CD14-positive monocyte (primary cell): ENCODE data around the gene DLGAP4. TPM values are rescaled to one million over a fixed set of nuclear protein-coding genes. Genes with fewer than 3 reads are reported as not detected.

Experiments used
- DNase-seq, 3 donors: peaks; one replicate each; pipeline ENCODE4 v3.0.0-alpha.2; 2011 to 2022
- H2AFZ ChIP-seq: 2 replicates; pipeline ENCODE4 v1.6.0; 2012; ENCODE audit warnings: mild to moderate bottlenecking, low read depth, low read length, inconsistent platforms; ENCODE audit not compliant: insufficient read depth, poor library complexity, severe bottlenecking
- H3K27ac ChIP-seq, 2 donors: 1 replicate in 1 of 2; 2 replicates in 1 of 2; pipeline ENCODE4 v1.5.1; 2012 to 2013; ENCODE audit warnings: low read length in 2 of 2, control low read depth in 1 of 2, inconsistent platforms in 1 of 2, low read depth in 1 of 2, mild to moderate bottlenecking in 1 of 2
- H3K27me3 ChIP-seq, 2 donors: one replicate each; pipeline versions ENCODE4 v1.6.0 to v1.6.1; 2011 to 2013; ENCODE audit warnings: low read length in 2 of 2; ENCODE audit not compliant: control insufficient read depth in 2 of 2, insufficient read depth in 2 of 2
- H3K36me3 ChIP-seq, 2 donors: replicated peaks in 1 of 2; 1 replicate in 1 of 2; 2 replicates in 1 of 2; pipeline versions ENCODE4 v1.5.1 to v1.6.1; 2012 to 2013; ENCODE audit warnings: low read length in 2 of 2, control low read depth in 1 of 2, inconsistent platforms in 1 of 2, mild to moderate bottlenecking in 1 of 2; ENCODE audit not compliant: insufficient read depth in 2 of 2, control insufficient read depth in 1 of 2
- H3K4me1 ChIP-seq, 2 donors: 1 replicate in 1 of 2; 2 replicates in 1 of 2; pipeline versions ENCODE4 v1.5.1 to v1.6.1; 2012 to 2013; ENCODE audit warnings: low read length in 2 of 2, control low read depth in 1 of 2, inconsistent platforms in 1 of 2, mild to moderate bottlenecking in 1 of 2, moderate library complexity in 1 of 2; ENCODE audit not compliant: insufficient read depth in 2 of 2, control insufficient read depth in 1 of 2
- H3K4me2 ChIP-seq: replicated peaks from 2 replicates; pipeline ENCODE3; 2012; ENCODE audit warnings: low read length, moderate library complexity, mild to moderate bottlenecking; ENCODE audit not compliant: poor library complexity, severe bottlenecking; ENCODE audit errors: extremely low read depth
- H3K4me3 ChIP-seq, 3 experiments: fragments of 200-600 bp in 1 of 3; sonication (generic) in 1 of 3; replicated peaks in 1 of 3; 1 replicate in 2 of 3; 2 replicates in 1 of 3; pipeline ENCODE4 v1.5.1; 2011 to 2013; ENCODE audit warnings: low read length in 3 of 3, mild to moderate bottlenecking in 3 of 3, control low read depth in 2 of 3, low read depth in 2 of 3, inconsistent platforms in 1 of 3, moderate library complexity in 1 of 3
- H3K79me2 ChIP-seq: 2 replicates; pipeline ENCODE4 v1.6.0; 2012; ENCODE audit warnings: mild to moderate bottlenecking, control low read depth, inconsistent platforms, low read length, moderate library complexity; ENCODE audit not compliant: insufficient read depth
- H3K9ac ChIP-seq: 2 replicates; pipeline ENCODE4 v1.6.0; 2017; ENCODE audit warnings: low read length, mild to moderate bottlenecking; ENCODE audit not compliant: insufficient read depth, poor library complexity, severe bottlenecking
- H3K9me3 ChIP-seq, 2 donors: replicated peaks in 1 of 2; 1 replicate in 1 of 2; 2 replicates in 1 of 2; pipeline versions ENCODE4 v1.5.1 to v1.6.1; 2012 to 2013; ENCODE audit warnings: low read length in 2 of 2, control low read depth in 1 of 2; ENCODE audit not compliant: control insufficient read depth in 1 of 2, insufficient read depth in 1 of 2
- H4K20me1 ChIP-seq: 2 replicates; pipeline ENCODE4 v1.6.0; 2012; ENCODE audit warnings: mild to moderate bottlenecking, low read length, control low read depth, moderate library complexity; ENCODE audit not compliant: insufficient read depth
- H3K27ac Mint-ChIP-seq, 7 donors: one replicate each; pipeline ENCODE4 v1.8.0; 2020; ENCODE audit warnings: mild to moderate bottlenecking in 7 of 7, mixed read lengths in 7 of 7, moderate library complexity in 6 of 7, inconsistent platforms in 2 of 7
- H3K27me3 Mint-ChIP-seq, 3 donors: one replicate each; pipeline ENCODE4 v1.8.0; 2021 to 2022; ENCODE audit warnings: low read depth in 3 of 3, mild to moderate bottlenecking in 3 of 3, mixed read lengths in 3 of 3, moderate library complexity in 3 of 3, inconsistent platforms in 1 of 3
- H3K36me3 Mint-ChIP-seq, 2 donors: one replicate each; pipeline ENCODE4 v1.8.0; 2020; ENCODE audit warnings: mixed read lengths in 2 of 2, inconsistent platforms in 1 of 2, mild to moderate bottlenecking in 1 of 2
- H3K4me1 Mint-ChIP-seq: one replicate; pipeline ENCODE4 v1.8.0; 2020; ENCODE audit warnings: mild to moderate bottlenecking, mixed read lengths
- H3K4me3 Mint-ChIP-seq, 2 donors: one replicate each; pipeline ENCODE4 v1.8.0; 2020; ENCODE audit warnings: mild to moderate bottlenecking in 2 of 2, mixed read lengths in 2 of 2, moderate library complexity in 1 of 2
- H3K9me3 Mint-ChIP-seq, 7 donors: one replicate each; pipeline ENCODE4 v1.8.0; 2020 to 2022; ENCODE audit warnings: mixed read lengths in 7 of 7, mild to moderate bottlenecking in 6 of 7, moderate library complexity in 6 of 7, inconsistent platforms in 2 of 7
- WGBS: methylation state at CpG from one replicate; pipeline ENCODE4 v1.1.5; 2013; ENCODE audit warnings: missing lambda C conversion rate; ENCODE audit not compliant: insufficient coverage; 5-methylcytosine and 5-hydroxymethylcytosine counted together
- intact Hi-C, 2 donors: fragments of 100-400 bp; cut with micrococcal nuclease; formaldehyde crosslinking; loops; one replicate each; pipeline versions ENCODE4 v1.15.0 to v1.15.1; 2023
- polyA plus RNA-seq, 3 donors: library from polyadenylated mRNA; depleted of rRNA in 1 of 3; unstranded in 2 of 3; stranded (reverse) in 1 of 3; fragments of 300-500 nt in 2 of 3; fragments of >200 nt in 1 of 3; fragmentation: Illumina TruSeq in 2 of 3; gene quantifications; 1 replicate in 2 of 3; 2 replicates in 1 of 3; pipeline ENCODE4 v1.2.3, GENCODE V29; 2012 to 2021
- TF ChIP-seq, protein P1 (sequence below): fragments of 200-600 bp; IDR thresholded peaks from one replicate; pipeline ENCODE4 v1.8.0; 2022; ENCODE audit warnings: antibody characterized with exemption, mild to moderate bottlenecking

DLGAP4 gene
- polyA plus RNA-seq, 3 donors, result 9.9 to 52.7 (median 17.6) TPM

DNA sequence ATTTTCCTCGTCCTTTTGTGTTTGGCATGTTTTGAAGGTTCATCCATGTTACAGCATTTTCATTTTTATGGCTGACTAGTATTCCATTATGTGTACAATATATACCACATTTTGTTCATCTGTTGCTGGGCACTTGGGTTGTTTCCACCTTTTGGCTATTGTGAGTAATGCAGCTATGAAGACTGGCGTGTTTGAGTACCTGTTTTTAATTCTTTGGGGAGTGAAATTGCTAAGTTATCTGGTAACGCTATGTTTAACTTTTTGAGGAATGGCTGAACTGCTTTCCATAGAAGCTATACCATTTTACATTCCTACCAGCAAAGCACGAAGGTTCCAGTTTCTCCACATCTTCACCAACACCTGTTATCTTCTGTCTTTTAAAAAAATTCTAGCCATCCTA, 198.2 kb downstream of the DLGAP4 start:
- no peaks in the 10 kb centered on the region for H3K4me1 ChIP-seq
- Mint-ChIP-seq H3K4me3 (no peak overlapping the region), H3K9me3 (no peaks in the 10 kb centered on the region), H3K27me3 (peaks cover 0 to 2% (median 2%) of the 10 kb centered on the region in 3 donors), H3K27ac (no peak overlapping the region), H3K4me1 (no peaks in the 10 kb centered on the region), H3K36me3 (peaks cover 66 to 82% of the 10 kb centered on the region in 2 donors)
- H3K4me3 ChIP-seq, result no peak overlapping the region
- no peak overlapping the region for H3K27ac ChIP-seq
- H3K4me2 ChIP-seq, result no peak overlapping the region
- H3K9ac ChIP-seq, result no peak overlapping the region
- no peaks in the 10 kb centered on the region for H3K9me3 ChIP-seq
- DNase-seq, result no peak
- H3K27me3 ChIP-seq, result no peaks in the 10 kb centered on the region
- TF ChIP-seq, protein P1, sequence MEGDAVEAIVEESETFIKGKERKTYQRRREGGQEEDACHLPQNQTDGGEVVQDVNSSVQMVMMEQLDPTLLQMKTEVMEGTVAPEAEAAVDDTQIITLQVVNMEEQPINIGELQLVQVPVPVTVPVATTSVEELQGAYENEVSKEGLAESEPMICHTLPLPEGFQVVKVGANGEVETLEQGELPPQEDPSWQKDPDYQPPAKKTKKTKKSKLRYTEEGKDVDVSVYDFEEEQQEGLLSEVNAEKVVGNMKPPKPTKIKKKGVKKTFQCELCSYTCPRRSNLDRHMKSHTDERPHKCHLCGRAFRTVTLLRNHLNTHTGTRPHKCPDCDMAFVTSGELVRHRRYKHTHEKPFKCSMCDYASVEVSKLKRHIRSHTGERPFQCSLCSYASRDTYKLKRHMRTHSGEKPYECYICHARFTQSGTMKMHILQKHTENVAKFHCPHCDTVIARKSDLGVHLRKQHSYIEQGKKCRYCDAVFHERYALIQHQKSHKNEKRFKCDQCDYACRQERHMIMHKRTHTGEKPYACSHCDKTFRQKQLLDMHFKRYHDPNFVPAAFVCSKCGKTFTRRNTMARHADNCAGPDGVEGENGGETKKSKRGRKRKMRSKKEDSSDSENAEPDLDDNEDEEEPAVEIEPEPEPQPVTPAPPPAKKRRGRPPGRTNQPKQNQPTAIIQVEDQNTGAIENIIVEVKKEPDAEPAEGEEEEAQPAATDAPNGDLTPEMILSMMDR, result no peak
- no CpG with 5 or more reads among the region's 4 CpGs for WGBS
- peaks cover 41 to 93% of the 10 kb centered on the region in 2 donors for H3K36me3 ChIP-seq
- intact Hi-C loops, result no loop called here
- no peaks in the 10 kb centered on the region for H4K20me1 ChIP-seq
- H2AFZ ChIP-seq, result no peak overlapping the region
- no peaks in the 10 kb centered on the region for H3K79me2 ChIP-seq

DNA sequence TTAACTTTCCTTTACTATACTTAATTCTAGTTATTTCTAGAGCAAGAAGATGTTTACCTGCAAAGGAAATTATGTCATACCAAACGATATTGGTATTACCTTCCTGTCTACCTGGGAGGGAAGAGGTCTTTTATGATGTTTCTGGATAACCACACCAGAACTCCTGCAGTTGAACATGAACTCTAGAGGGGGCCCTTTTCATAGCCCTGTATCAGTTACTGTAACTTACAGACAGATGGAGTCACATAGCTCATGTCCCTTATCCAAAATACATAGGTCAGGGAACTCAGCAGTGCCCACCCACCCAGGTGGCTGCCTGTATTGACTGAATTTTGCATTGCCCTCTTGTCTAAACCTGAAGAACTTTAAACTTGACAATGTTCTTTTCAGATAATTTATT, 200.1 kb downstream of the DLGAP4 start:
- Histone ChIP-seq H3K79me2 (no peaks in the 10 kb centered on the region), H3K9me3 (no peaks in the 10 kb centered on the region), H3K4me1 (no peaks in the 10 kb centered on the region), H4K20me1 (no peaks in the 10 kb centered on the region), H3K4me2 (no peak overlapping the region), H2AFZ (no peak overlapping the region), H3K36me3 (peaks cover 25 to 82% of the 10 kb centered on the region in 2 donors), H3K27me3 (no peaks in the 10 kb centered on the region), H3K27ac (no peak overlapping the region), H3K4me3 (no peak overlapping the region), H3K9ac (no peak overlapping the region)
- intact Hi-C loops, result no loop called here
- peaks cover 0 to 2% (median 0%) of the 10 kb centered on the region in 3 donors for H3K27me3 Mint-ChIP-seq
- no peaks in the 10 kb centered on the region for H3K4me1 Mint-ChIP-seq
- H3K27ac Mint-ChIP-seq, result no peak overlapping the region
- no CpG with 5 or more reads among the region's 1 CpG for WGBS
- TF ChIP-seq, protein P1, result no peak
- no peak overlapping the region for H3K4me3 Mint-ChIP-seq
- no peak for DNase-seq
- H3K36me3 Mint-ChIP-seq, result peaks cover 52 to 74% of the 10 kb centered on the region in 2 donors
- H3K9me3 Mint-ChIP-seq, result no peaks in the 10 kb centered on the region
